ENCODE results near the gene DOCK2. TPM values are rescaled to one million over a fixed set of nuclear protein-coding genes. Genes with fewer than 3 reads are reported as not detected.
"Not testable (repeated sequence)": the region's sequence is repeated elsewhere in the genome, so short reads cannot be mapped to it uniquely, and the experiment has no call there.

DOCK2 gene
- total RNA-seq, 1 experiment from 2014 or later = not detected

- DNase-seq (ENCODE audit: low read depth, low spot score) = no peak
Observed at GRCh38 chr5:169811680-169812079, 174.6 kb downstream of the DOCK2 start.

DNA sequence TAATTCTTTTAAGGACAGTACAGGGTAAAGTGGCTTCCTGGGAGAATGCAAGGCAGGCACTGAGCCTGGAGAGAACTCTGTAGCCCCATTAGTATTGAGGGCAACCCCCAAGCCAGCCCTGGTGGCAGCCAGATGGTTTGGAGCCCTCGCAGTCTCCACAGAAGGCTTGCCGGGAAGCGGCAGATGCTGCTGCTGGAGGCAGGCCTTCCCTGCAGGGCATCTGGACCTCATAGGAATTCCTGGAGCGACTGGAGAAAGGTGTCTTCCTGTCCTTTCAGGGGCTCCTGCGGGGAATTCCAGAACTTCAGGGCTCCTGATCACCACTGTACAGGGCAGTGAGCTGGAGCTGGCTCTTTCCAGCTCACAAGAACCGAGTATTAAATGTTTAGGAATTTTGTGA lies 175.7 kb downstream of the DOCK2 start:
- in situ Hi-C loops (cut with HindIII; ENCODE audit: low pct_unique_long_range_greater_than_20kb, low sequenced_read_pairs) = no loop called here
- DNase-seq (ENCODE audit: low read depth, low spot score) = no peak

More at GRCh38 chr5:169811680-169812079, 174.6 kb downstream of the DOCK2 start:
- in situ Hi-C loops (cut with HindIII; ENCODE audit: low pct_unique_long_range_greater_than_20kb, low sequenced_read_pairs) = no loop called here

GRCh38 chr5:169814045-169814444 lies 177.0 kb downstream of the DOCK2 start:
- in situ Hi-C loops (cut with HindIII; ENCODE audit: low pct_unique_long_range_greater_than_20kb, low sequenced_read_pairs) = no loop called here
- DNase-seq (ENCODE audit: low read depth, low spot score) = no peak

GRCh38 chr5:169814522-169814921 lies 177.4 kb downstream of the DOCK2 start:
- DNase-seq (ENCODE audit: low read depth, low spot score) = no peak
- in situ Hi-C loops (cut with HindIII; ENCODE audit: low pct_unique_long_range_greater_than_20kb, low sequenced_read_pairs) = no loop called here

DNA sequence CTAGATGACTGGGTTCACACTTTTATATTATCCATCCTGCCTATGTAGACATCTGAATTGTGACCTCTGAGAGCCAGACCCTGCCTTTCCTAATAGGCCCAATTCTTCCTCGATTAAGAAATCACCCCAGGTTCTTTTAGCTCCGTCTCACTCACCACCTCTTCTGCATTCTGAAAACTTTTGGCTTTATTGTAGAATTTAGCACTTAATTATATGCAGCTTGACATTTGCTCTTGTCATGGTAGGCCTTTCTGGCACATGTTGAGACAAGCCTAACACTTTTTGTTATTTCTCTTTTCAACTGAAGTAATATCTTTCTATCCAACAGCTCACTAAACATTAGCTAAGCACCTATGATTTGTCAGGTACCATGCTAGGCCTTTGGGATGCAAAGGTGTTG lies 180.0 kb downstream of the DOCK2 start:
- in situ Hi-C loops (cut with HindIII; ENCODE audit: low pct_unique_long_range_greater_than_20kb, low sequenced_read_pairs) = no loop called here
- DNase-seq (ENCODE audit: low read depth, low spot score) = no peak

- peak; percentile 17 for DNase-seq (ENCODE audit: low read depth, low spot score)
- in situ Hi-C loops (cut with HindIII; ENCODE audit: low pct_unique_long_range_greater_than_20kb, low sequenced_read_pairs) = no loop called here
Observed at GRCh38 chr5:169826618-169827017, 189.5 kb downstream of the DOCK2 start.

- in situ Hi-C loops (cut with HindIII; ENCODE audit: low pct_unique_long_range_greater_than_20kb, low sequenced_read_pairs) = no loop called here
- no peak for DNase-seq (ENCODE audit: low read depth, low spot score)
Observed at GRCh38 chr5:169827769-169828168, 190.7 kb downstream of the DOCK2 start.

GRCh38 chr5:169828385-169828784 lies 191.3 kb downstream of the DOCK2 start:
- in situ Hi-C loops (cut with HindIII; ENCODE audit: low pct_unique_long_range_greater_than_20kb, low sequenced_read_pairs) = no loop called here
- no peak for DNase-seq (ENCODE audit: low read depth, low spot score)

GRCh38 chr5:169831331-169831730 lies 194.3 kb downstream of the DOCK2 start:
- DNase-seq (ENCODE audit: low read depth, low spot score) = no peak
- in situ Hi-C loops (cut with HindIII; ENCODE audit: low pct_unique_long_range_greater_than_20kb, low sequenced_read_pairs) = no loop called here

- in situ Hi-C loops (cut with HindIII; ENCODE audit: low pct_unique_long_range_greater_than_20kb, low sequenced_read_pairs) = no loop called here
- DNase-seq (ENCODE audit: low read depth, low spot score) = no peak
Observed at GRCh38 chr5:169832304-169832703, 195.2 kb downstream of the DOCK2 start.

DNA sequence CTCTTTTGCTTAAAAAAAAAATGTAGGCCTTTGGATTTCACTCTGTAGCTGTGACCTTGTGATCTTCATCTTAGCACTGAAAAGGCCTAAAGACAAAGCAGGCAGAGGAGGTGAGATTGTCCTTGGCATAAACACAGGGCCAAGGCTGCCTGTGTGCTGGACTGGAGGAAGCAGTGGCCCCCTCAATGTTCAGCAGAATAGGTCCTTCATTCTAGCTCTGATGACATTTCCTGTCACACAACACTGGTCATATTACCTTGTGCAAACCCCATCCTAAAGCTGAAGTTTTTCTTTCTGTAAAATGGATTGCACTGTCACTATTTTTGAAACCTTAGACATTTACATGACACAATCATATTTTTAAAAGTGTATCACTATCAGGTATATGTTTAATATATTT lies 195.8 kb downstream of the DOCK2 start:
- DNase-seq (ENCODE audit: low read depth, low spot score) = no peak
- in situ Hi-C loops (cut with HindIII; ENCODE audit: low pct_unique_long_range_greater_than_20kb, low sequenced_read_pairs) = no loop called here

GRCh38 chr5:169833681-169834292 lies 196.7 kb downstream of the DOCK2 start:
- in situ Hi-C loops (cut with HindIII; ENCODE audit: low pct_unique_long_range_greater_than_20kb, low sequenced_read_pairs); DNase-seq (ENCODE audit: low read depth, low spot score): not testable (repeated sequence)

DNA sequence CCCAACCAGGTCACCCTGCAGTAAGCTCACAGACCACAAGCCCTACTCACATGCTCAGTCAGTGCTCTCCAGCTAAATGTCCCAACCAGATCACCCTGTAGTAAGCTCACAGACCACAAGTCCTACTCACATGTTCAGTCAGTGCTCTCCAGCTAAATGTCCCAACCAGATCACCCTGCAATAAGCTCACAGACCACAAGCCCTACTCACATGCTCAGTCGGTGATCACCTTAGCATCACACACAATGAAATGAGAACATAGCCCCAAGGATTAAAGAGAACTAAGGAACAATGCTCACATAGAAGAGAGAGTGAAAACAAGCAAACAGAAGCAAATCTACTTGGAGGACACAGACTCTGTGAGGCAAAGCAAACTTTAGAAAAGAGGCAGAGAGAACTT lies 197.5 kb downstream of the DOCK2 start:
- in situ Hi-C loops (cut with HindIII; ENCODE audit: low pct_unique_long_range_greater_than_20kb, low sequenced_read_pairs); DNase-seq (ENCODE audit: low read depth, low spot score): not testable (repeated sequence)

- DNase-seq (ENCODE audit: low read depth, low spot score) = no peak
- in situ Hi-C loops (cut with HindIII; ENCODE audit: low pct_unique_long_range_greater_than_20kb, low sequenced_read_pairs) = no loop called here
Observed at GRCh38 chr5:169836835-169837536, 199.9 kb downstream of the DOCK2 start.

DNA sequence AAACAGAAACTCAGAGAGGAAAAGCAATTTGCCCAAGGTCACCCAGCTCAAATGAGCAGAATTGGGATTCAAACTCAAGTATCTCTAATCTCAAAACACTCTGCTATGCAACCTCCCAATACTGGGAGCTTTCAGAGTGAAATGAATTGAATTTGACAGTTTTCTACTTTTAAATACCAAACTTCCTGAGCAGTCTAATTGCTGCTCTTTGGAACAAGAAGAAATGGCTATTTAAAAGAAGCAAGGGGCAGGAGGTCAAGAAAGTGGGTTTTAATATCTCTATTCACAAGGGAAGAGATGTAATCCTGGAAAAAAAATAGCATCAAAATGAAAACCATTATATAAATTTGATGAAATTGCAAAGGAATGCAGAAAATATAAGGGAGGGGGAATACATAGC lies 200.6 kb downstream of the DOCK2 start:
- no peak for DNase-seq (ENCODE audit: low read depth, low spot score)
- in situ Hi-C loops (cut with HindIII; ENCODE audit: low pct_unique_long_range_greater_than_20kb, low sequenced_read_pairs) = no loop called here

GRCh38 chr5:169838688-169839087 lies 201.6 kb downstream of the DOCK2 start:
- in situ Hi-C loops (cut with HindIII; ENCODE audit: low pct_unique_long_range_greater_than_20kb, low sequenced_read_pairs) = no loop called here
- DNase-seq (ENCODE audit: low read depth, low spot score) = no peak

DNA sequence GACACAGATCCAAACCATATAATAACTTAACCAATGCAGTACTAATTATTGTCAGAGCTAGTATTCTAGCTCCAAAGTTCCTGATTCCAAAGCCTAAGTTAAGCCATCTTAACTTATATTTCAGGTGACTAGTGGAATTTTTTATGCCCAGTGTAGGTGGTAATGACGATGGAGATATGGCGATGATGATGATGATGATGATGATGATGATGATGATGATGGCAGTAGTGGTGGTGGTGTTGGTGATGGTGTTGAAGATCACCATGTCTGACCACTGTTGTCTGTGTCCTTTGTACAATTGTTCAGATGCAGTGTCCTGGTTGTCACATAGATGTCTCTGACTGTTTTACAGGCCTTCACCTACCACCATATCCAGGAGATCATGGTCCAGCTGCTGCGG lies 203.3 kb downstream of the DOCK2 start:
- in situ Hi-C loops (cut with HindIII; ENCODE audit: low pct_unique_long_range_greater_than_20kb, low sequenced_read_pairs) = no loop called here
- no peak for DNase-seq (ENCODE audit: low read depth, low spot score)

- in situ Hi-C loops (cut with HindIII; ENCODE audit: low pct_unique_long_range_greater_than_20kb, low sequenced_read_pairs) = no loop called here
- no peak for DNase-seq (ENCODE audit: low read depth, low spot score)
Observed at GRCh38 chr5:169842699-169843098, 205.6 kb downstream of the DOCK2 start.

- in situ Hi-C loops (cut with HindIII; ENCODE audit: low pct_unique_long_range_greater_than_20kb, low sequenced_read_pairs) = no loop called here
- DNase-seq (ENCODE audit: low read depth, low spot score) = no peak
Observed at GRCh38 chr5:169847519-169847918, 210.4 kb downstream of the DOCK2 start.
